Umbilical cord (tissue), 2 donors: ENCODE data around the gene TCEA2. TPM values are rescaled to one million over a fixed set of nuclear protein-coding genes. Genes with fewer than 3 reads are reported as not detected.
A peak's percentile ranks its signal among the peaks of the same experiment; 100 is the strongest.

Experiments used
- DNase-seq: peaks from one replicate; pipeline ENCODE4 v3.0.0-alpha.2; 2015; ENCODE audit warnings: low spot score
- total RNA-seq: library from RNA; depleted of rRNA; stranded (reverse); fragments of >200 nt; gene quantifications from one replicate; pipeline ENCODE4 v1.2.3, GENCODE V29; 2014; ENCODE audit warnings: low replicate concordance; ENCODE audit not compliant: insufficient read depth

The TCEA2 gene
- total RNA-seq, 1 donor from 2014 or later = 20.9 TPM

- DNase-seq = no peak
These were observed 27.7 kb upstream of the TCEA2 start for GRCh38 chr20:64035066-64035932.

GRCh38 chr20:64035933-64036345, 27.1 kb upstream of the TCEA2 start, which contains the start of gene C20orf204:
C20orf204 (plus strand) TSS chr20:64036182; CDS start chr20:64036324, 142 bp downstream.
- no peak for DNase-seq

- DNase-seq = no peak
These were observed 26.4 kb upstream of the TCEA2 start for GRCh38 chr20:64036346-64037198.

GRCh38 chr20:64037199-64037497, 25.9 kb upstream of the TCEA2 start:
- no peak for DNase-seq

- no peak for DNase-seq
These were observed 25.3 kb upstream of the TCEA2 start for GRCh38 chr20:64037498-64038213.

GRCh38 chr20:64038224-64038564, 24.8 kb upstream of the TCEA2 start:
- no peak for DNase-seq

GRCh38 chr20:64038565-64039292, 24.3 kb upstream of the TCEA2 start:
- DNase-seq = peak; percentile 75

- no peak for DNase-seq
These were observed 23.5 kb upstream of the TCEA2 start for GRCh38 chr20:64039293-64040160.

- no peak for DNase-seq
These were observed 22.6 kb upstream of the TCEA2 start for GRCh38 chr20:64040231-64041039.

- DNase-seq = no peak
These were observed 21.8 kb upstream of the TCEA2 start for GRCh38 chr20:64041040-64041780.

- no peak for DNase-seq
These were observed 21.3 kb upstream of the TCEA2 start for GRCh38 chr20:64041781-64042053.

- DNase-seq = no peak
These were observed 20.8 kb upstream of the TCEA2 start for GRCh38 chr20:64042054-64042781.

GRCh38 chr20:64043768-64044167, 19.2 kb upstream of the TCEA2 start:
- DNase-seq = no peak

- DNase-seq = peak; percentile 79
These were observed 18.3 kb upstream of the TCEA2 start for GRCh38 chr20:64044484-64045247.

GRCh38 chr20:64045346-64046011, 17.5 kb upstream of the TCEA2 start:
- no peak for DNase-seq

GRCh38 chr20:64047046-64047389, 16.0 kb upstream of the TCEA2 start:
- no peak for DNase-seq

GRCh38 chr20:64047968-64048401, 15.0 kb upstream of the TCEA2 start:
- no peak for DNase-seq
